ENCODE measurements around the gene GYPE.
A peak's percentile ranks its signal among the peaks of the same experiment; 100 is the strongest.
"Not testable (repeated sequence)": the region's sequence is repeated elsewhere in the genome, so short reads cannot be mapped to it uniquely, and the experiment has no call there.

The GYPE gene

DNA sequence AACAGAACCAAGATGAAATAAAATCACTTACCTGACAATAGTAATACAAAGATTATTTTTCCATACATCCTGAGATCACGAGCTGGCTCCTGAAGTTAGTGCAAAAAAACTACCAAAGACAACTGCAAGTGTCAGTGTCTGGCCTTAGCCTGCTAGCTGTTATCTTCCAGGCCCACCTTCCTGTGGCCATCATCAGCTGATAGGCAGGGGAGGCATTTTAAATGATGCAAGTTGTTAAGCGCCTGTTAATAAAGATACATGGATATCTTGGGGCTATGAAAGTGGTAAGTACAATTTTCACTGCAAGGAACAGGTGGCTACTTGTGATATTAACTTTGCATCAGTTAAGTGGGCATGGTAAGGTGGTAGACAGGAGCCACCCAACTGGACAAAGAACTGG lies at the start of gene GYPE:
GYPE (minus strand) TSS at position 120 of the 400 bp plus-strand sequence; CDS start at position 68, 52 bp downstream.
- DNase-seq, result not testable (repeated sequence)

DNA sequence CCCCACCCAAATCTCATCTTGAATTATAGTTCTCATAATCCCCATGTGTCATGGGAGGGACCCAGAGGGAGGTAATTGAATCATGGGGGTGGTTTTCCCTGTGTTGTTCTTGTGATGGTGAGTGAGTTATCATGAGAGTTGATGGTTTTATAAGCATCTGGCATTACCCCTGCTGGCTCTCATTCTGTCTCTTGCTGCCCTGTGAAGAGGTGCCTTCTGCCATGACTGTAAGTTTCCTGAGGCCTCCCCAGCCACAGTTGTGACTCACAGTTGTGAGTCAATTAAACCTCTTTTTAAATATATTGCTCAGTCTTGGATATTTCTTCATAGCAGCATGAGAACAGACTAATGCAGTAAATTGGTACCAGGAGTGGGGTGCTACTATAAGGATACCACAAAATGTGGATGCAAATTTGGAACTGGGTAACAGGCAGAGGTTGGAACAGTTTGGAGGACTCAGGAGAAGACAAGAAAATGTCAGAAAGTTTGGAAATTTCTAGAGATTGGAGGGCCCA lies 46.2 kb upstream of the GYPE start:
- not testable (repeated sequence) for DNase-seq

DNA sequence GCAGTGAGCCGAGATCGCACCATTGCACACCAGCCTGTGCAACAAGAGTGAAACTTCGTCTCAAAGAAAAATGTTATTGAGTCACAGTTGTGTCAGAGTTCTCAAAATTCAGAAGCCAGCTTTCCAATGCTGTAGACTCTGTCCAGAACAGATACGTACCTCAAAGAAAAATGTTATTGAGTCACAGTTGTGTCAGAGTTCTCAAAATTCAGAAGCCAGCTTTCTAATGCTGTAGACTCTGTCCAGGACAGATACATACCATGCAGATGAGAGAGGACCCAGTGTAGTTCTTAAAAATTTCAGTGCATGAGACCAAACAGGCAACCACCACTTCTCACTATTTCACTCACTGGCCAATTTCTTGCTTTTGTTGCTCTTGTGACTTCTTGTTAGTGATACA lies 45.6 kb upstream of the GYPE start:
- DNase-seq, result not testable (repeated sequence)

DNA sequence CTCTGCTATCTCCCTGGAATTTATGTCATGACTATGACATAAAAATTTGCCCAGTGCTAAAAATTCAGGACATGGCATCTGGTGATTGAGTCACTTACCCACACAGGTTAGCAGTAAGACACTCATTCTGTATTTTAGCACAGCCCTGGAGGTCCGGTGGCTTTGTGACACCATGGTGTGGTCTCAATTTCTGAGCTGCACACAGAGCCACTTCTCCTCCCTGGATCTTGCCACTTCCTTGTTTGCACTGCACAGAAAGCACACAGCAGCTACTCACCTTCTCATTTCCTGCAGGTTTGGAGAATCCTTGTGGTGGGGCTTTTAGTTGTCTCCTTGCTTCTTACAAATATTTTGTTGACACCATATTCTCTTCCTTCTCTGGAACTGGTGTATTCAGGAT lies 44.8 kb upstream of the GYPE start:
- not testable (repeated sequence) for DNase-seq

DNA sequence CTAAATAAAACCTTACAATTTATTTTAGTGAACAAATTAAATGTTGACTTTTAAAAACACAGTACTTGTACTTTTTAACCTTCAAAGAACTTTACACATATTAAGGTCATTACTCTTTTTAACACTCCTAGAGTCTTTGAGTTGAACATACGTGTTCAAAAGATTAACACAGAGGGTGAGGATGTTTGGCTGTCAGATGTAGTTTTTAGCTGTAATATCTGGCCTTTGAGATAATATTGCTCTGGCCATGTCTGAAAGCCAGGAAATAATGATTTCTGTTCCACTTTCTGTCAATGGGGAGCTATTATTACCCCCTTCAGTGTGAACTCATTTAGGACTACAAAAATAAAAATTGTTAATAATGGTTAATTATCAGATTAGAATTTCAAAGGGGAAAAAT lies 42.1 kb upstream of the GYPE start:
- DNase-seq, result not testable (repeated sequence)

DNA sequence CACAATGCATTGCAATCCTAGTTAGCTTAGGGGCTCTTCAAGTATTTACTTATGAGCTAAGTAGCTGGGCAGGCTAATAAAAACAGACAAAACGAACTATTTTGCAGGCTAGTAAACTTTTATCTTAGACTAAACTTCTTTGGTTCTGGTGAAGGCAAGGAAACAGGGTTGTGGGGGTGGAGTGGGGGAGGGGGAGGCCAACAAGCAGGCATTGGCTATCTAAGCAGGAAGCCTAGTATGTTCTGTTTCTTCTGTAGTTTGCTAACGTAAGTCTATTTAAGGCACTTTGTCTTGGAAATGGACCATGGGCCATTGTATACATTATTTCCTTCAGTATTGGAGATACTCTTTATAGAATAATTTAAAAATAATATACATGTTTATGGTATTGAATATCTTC lies 35.3 kb upstream of the GYPE start:
- not testable (repeated sequence) for DNase-seq

DNA sequence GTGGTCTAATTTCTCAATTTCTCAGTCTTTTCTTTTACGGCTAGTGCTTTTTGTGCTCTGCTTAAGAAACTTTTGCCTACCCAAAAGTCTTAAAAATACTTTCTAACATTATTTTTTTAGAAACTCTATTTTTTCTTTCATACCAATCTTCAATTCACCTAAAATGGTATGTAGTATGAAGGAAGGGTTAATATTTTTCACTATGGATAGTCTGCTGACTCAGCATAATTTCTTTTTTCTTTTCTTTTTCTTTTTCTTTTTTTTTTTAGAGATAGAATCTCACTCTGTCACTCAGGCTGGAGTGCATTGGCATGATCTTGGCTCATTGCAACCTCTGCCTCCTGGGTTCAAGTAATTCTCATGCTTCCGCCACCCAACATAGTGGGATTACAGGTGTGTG lies 34.2 kb upstream of the GYPE start:
- DNase-seq, result no peak

DNA sequence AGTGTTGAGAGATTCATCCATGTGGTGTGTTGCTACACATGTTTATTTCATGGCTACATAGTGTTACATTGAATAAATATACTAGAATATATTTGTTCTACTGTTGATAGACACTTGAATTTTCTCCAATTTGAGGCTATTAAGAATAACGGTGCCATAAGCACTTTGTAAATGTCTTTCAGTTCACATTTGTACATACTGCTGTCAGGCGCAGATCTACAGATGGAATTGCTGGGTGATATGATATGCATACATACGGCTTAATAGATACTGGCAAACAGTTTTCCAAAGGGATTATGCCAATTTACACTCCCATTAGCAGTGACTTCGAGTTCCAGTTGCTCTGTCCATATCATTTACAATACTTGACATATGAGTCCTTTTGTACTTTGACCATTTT lies 33.5 kb upstream of the GYPE start:
- DNase-seq, result not testable (repeated sequence)

DNA sequence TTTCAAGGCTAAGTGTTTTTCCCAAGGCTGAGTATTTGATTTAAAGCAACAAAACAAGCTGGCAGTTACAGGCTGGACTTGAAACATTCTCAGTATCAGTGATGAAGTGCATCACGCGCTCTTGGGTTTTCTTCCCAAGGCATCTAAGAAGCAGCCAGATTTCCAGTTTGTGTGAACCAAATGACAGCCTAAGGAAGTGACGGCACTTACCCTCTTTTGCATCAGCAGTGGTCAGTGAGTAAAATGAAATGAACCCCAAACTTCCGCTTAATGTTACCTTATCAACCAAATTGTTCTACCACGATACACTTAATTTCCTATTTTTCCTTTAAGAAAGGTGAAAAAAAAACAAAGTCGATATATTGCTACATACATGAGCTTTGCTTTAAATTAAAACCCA lies 15.8 kb upstream of the GYPE start:
- DNase-seq, result no peak

DNA sequence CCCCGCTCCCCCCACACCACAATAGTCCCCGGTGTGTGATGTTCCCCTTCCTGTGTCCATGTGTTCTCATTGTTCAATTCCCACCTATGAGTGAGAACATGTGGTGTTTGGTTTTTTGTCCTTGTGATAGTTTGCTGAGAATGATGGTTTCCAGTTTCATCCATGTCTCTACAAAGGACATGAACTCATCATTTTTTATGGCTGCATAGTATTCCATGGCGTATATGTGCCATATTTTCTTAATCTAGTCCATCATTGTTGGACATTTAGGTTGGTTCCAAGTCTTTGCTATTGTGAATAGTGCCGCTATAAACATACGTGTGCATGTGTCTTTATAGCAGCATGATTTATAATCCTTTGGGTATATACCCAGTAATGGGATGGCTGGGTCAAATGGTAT lies 11.1 kb upstream of the GYPE start:
- DNase-seq, result not testable (repeated sequence)

DNA sequence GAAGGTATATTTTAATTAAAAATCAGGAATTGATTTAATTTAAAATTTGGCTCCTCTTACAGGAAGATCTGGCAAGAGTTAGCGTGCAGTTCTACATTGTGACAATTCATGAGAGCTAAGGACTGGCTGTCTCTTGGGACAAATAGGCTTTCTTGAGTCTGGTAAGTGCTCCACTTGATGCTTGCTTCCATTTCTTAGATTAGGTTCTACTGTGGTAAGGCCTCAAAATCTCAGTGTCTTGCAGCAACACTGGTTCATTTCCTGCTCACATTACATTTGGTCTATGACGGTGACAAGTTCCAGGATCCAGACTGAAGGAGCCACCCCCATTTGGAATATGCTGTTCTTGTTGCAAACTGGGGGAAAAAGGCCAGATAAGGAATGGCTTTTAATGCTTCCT lies 7.1 kb upstream of the GYPE start:
- DNase-seq, result not testable (repeated sequence)

DNA sequence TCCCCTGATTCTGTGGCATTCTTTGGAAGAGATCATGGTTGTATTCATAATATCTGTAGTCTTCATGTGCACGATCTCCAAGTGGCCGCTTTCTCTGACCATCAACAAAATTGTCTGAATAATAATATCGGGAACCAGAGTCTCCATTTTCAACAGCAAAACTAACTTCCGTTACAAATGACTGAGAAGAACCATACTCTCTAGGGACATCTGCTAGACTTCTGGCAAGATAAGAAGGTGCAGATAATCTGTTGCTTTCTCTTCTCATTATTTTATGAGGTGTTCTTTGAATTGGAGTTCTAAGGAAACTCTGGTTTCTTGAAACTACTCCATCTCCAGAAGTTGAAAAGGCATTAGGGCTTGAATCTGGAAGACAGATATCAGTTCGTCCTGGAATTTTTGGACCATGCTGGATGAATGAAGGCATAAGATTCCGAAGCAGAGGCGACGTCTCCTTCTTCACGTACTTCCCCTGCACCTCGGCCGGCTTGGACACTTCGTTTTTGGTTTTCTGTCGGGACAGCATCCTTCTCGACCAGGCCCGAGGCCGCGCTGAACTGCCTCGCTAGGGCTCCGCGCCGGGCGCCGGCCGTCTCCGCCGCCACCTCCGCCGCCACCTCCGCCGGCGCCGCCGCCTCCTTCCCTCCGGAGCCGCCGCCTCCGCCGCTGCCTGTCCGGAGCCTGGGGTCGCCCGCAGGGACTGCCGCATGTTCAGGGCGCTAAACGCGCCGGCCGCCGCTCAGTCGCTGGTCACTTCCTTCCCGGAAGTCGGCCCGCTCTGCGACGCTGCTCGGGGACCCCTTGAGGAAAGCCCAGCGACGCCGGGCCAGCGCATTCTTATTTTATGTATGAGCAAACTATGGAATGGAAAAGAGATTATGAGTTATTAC lies 6.4 kb upstream of the GYPE start:
- DNase-seq, result not testable (repeated sequence)

DNA sequence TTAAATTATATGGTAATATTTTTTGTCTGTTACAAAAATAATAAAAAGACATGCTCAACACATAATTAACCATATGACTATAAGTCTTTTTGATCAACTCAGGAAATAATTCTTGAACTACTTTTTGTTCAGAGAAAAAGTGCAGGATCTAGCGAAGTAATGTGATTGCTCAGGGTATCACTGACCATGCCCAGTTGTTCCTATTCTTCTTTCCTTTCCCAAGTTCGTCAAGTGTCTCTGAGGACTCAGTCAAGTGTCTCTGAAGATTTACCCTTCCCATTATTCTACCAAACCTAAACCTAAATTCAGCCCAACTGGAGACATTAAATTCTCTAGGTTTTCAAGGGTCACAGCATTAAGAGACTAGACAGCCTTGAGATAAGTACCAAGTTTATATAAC lies 5.5 kb upstream of the GYPE start:
- not testable (repeated sequence) for DNase-seq

DNA sequence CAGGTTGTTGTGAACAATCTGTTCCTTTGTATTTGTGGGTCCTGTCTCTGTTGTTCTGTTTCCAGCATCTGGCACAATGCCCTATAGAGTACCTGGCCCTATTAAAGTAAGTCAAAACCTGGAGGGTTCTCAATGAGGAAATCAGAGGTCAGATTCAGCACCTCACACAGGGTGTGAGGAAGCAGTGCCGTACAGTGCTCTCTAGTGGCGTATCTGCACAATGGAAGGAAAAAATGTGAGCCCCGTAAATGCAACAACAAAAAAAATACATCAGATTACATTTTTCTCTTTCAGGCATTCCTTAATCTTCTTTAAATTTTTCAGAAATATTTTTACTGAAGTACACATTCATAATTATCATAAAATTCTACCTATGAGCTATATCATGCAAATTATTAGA lies 2.5 kb upstream of the GYPE start:
- DNase-seq, result peak; percentile 1

DNA sequence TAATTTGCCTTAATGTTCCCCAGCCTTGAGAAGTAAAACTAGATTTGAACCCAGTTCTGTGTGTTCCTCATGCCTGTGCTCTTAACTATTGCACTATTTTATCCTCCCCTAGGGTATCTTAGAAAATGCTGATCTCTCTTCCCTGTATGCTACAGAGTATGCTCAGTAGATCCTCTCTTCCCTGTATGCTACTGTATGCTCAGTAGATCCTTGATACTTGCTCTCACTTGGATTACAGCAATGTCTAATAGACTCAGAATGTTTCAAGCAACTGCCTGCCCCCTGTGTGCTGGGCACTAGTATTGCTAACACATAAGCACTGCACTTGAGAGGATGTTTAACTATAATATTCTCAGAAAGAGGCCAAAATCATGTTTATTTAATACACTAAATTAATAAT lies 928 bp downstream of the GYPE start:
- DNase-seq, result not testable (repeated sequence)

DNA sequence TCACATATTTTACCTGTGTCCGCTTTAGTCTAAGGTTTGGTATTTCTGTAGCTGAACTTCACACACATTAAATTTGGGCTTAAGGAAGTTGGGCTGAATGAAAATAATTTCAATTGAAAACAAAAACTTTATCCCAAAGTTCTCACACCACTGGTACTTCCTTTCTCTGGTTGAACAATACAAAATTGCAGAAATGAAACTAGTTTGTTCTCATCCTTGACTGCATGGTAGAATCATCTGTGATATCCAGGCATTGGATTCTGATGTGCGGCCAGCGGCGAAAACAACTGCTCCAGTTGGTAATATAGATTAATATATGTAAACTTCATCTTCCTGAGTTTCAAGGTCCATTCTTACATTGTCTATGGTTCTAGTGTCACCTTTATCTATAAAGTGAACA lies 15.0 kb downstream of the GYPE start:
- DNase-seq, result not testable (repeated sequence)

DNA sequence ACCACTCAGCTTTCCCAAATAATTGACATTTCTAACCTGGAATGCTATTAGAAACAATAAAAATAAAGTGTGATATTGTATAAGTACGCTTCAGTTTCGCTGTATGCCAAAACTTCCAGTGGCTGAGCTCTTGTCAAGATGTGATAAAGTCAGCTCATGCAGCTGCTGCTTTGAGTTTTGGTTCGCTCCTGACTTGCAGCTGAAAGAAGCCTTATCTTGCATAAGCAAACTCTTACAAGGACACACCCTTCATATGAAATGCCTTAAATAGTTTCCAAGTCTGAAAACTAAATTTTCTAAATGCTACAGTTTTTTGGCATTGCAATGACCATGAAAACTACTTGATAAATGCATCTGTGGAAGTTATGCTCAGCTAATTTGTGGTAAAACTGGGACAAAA lies 17.2 kb downstream of the GYPE start:
- DNase-seq, result not testable (repeated sequence)

DNA sequence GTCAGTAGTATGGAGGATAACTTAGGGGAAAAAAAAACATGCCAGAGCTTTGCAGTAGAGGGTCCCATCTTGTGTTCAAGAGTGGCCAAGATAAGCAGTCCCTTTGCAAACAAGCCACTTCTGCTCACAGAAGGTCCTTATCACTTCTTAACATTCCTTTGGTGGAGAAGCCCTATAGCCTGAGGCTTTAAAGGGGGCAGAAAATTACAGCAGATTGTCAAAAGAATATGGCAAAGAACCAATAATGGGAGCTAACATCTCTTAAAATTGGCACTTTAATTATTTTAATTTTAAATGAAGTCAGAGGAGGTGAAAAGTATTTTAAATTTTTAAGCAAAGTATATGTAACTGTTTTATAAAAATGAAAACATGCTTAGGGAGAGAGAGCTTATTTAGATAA lies 20.4 kb downstream of the GYPE start:
- not testable (repeated sequence) for DNase-seq

DNA sequence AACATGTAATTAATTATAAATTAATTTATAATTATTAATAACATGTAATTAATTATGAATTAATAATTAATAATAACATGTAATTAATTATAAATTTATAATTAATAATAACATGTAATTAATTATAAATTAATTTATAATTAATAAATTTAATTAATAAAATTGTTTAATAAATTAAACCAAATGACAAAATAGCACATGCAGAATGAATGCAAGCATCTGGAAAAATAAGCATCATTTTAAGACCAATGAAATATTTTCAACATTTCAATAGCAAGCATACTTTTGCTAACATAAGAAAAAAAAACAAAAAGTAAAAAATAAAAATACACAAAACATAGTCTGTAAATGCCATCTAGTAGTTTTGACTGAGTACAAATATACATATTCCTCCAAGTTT lies 21.8 kb downstream of the GYPE start:
- DNase-seq, result no peak

DNA sequence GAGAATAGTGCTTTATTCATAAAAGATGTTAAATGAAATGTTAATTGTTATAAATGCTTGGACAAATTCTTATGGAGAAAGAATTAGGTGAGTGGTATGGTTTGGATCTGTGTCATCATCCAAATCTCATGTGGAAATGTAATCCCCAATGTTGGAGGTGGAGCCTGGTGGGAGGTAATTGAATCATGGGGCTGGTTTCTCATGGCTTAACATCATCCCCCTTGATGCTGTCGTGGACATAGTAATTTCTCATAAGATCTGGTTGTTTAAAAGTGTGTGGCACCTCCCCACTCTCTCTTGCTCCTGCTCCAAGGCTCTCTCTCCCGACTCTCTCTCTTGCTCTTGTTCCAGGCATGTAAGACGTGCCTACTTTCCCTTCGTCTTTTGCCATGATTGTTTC lies 22.5 kb downstream of the GYPE start:
- no peak for DNase-seq

DNA sequence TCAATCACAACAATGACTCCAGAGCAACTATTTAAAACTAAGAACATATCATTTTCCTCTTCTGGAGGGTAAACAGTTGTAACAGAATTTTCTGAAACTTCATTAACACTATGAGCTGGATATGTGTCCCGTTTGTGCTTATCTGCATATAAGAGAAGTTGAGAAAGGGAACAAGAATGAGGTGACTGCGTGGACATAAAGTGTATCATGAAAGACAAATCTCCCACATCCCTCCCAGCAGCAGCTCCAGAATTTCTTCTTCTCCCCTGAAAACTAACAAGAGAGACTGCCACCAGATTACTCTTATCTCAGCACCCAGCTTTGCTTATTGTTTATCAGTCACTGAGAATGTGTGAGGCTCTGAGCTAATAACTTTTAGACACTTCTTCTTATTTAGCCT lies 25.8 kb downstream of the GYPE start:
- not testable (repeated sequence) for DNase-seq

DNA sequence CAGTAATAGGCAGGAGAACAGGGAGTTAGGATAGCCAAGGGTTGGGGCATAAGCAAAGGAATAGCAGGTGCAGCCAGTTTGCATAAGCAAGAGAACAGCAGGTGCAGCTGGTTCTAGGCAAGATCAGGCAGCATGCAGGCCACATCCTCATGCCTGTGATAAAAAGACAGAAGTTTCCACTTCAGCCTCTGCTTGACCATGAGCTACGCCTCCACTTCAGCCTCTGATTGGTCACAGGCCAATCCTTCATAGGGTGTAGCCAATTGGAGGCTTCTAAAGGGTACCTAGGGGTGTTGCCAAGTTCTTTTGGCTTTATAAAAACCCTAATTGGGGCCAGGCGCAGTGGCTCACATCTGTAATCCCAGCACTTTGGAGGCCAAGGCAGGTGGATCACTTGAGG lies 30.0 kb downstream of the GYPE start:
- not testable (repeated sequence) for DNase-seq

DNA sequence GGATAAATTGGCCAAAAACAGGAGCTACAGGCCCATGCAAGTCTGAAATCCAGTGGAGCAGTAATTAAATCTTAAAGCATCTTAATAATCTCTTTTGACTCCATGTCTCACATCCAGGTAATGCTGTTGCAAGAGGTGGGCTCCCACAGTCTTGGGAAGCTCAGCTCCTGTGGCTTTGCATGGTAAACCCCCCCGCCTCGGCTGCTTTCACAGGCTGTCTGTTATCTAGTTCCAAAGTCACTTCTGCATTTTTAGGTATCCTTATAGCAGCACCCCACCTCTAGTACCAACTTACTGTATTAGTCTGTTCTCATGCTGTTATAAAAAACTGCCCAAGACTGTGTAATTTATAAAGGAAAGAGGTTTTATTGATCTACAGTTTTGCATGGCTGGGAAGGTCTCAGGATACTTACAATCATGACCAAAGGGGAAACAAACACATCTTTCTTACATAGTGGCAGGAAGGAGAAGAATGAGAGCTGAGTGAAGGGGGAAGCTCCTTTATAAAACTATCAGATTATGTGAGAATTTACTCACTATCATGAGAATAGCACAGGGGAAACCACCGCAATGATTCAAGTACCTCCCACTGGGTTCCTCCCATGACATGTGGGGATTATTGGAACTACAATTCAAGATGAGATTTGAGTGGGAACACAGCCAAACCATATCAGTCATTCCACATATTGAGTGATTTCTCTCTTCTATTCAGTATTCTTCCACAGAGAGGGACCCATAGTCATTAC lies 34.7 kb downstream of the GYPE start:
- DNase-seq, result not testable (repeated sequence)

DNA sequence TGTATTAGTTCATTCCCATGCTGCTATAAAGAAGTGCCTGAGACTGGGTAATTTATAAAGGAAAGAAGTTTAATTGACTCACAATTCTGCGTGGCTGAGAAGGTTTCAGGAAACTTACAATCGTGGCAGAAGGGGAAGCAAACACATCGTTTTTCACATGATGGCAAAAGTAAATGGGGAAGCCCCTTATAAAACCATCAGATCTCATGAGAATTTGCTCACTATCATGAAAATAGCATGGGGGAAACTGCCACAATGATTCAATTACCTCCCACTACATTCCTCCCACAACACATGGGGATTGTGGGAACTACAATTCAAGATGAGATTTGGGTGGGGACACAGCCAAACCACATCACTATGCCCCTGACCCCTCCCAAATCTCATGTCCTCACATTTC lies 35.4 kb downstream of the GYPE start:
- DNase-seq, result not testable (repeated sequence)

Data from NCI-H1694 (cell line).